Peyer's patch (tissue), 4 donors: ENCODE data around the gene RAB40B.

Experiments used
- POLR2A ChIP-seq, 2 donors: fragments of 450-650 bp; IDR thresholded peaks; one replicate each; pipeline ENCODE4 v1.5.1; 2017; ENCODE audit warnings: antibody characterized with exemption in 2 of 2, mild to moderate bottlenecking in 2 of 2, moderate library complexity in 2 of 2
- TF ChIP-seq, protein P1 (sequence below), 6 experiments: fragments of 450-650 bp in 4 of 6; fragments of 200-600 bp in 2 of 6; sonication (generic) in 1 of 6; IDR thresholded peaks; one replicate each; pipeline ENCODE4 v1.5.1; 2017 to 2019; ENCODE audit warnings: antibody characterized with exemption in 6 of 6, mild to moderate bottlenecking in 3 of 6, moderate library complexity in 1 of 6

DNA sequence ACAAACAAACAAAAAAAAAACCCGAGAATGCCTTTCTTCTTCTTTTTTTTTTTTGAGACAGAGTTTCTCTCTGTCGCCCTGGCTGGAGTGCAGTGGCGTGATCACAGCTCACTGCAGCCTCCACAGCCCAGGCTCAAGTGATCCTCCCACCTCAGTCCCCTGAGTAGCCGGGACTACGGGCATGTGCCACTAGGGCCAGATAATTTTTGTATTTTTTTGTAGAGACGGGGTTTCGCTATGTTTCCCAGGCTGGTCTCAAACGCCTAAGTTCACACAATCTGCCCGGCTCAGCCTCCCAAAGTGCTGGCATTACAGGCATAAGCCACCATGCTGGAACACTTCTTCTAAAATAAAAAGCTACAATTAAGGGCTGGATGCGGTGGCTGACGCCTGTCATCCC is 33.3 kb downstream of the RAB40B start:
- TF ChIP-seq, protein P1, sequence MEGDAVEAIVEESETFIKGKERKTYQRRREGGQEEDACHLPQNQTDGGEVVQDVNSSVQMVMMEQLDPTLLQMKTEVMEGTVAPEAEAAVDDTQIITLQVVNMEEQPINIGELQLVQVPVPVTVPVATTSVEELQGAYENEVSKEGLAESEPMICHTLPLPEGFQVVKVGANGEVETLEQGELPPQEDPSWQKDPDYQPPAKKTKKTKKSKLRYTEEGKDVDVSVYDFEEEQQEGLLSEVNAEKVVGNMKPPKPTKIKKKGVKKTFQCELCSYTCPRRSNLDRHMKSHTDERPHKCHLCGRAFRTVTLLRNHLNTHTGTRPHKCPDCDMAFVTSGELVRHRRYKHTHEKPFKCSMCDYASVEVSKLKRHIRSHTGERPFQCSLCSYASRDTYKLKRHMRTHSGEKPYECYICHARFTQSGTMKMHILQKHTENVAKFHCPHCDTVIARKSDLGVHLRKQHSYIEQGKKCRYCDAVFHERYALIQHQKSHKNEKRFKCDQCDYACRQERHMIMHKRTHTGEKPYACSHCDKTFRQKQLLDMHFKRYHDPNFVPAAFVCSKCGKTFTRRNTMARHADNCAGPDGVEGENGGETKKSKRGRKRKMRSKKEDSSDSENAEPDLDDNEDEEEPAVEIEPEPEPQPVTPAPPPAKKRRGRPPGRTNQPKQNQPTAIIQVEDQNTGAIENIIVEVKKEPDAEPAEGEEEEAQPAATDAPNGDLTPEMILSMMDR (IDR thresholded peaks at IDR 0.05), result no peak
- no peak for TF ChIP-seq POLR2A (IDR thresholded peaks at IDR 0.05)
